DOHH2 (cell line): ENCODE results near the gene SRBD1.
A peak's percentile ranks its signal among the peaks of the same experiment; 100 is the strongest.

Experiments
- H3F3A ChIP-seq: fragments of 200-600 bp; sonication (generic), shearing (Covaris generic); 2 replicates; pipeline ENCODE4 v1.6.0; 2016; ENCODE audit warnings: antibody characterized with exemption, mild to moderate bottlenecking; ENCODE audit not compliant: control insufficient read depth, insufficient read depth
- H3K27ac ChIP-seq: fragments of 200-600 bp; sonication (generic); 2 replicates; pipeline ENCODE4 v1.5.1; 2014; ENCODE audit warnings: low read depth, mild to moderate bottlenecking, low read length, moderate library complexity
- H3K27me3 ChIP-seq: fragments of 200-600 bp; sonication (generic); 2 replicates; pipeline ENCODE4 v1.6.1; 2014; ENCODE audit warnings: mild to moderate bottlenecking, low read length, mixed read lengths; ENCODE audit not compliant: control insufficient read depth
- H3K36me3 ChIP-seq: fragments of 200-600 bp; sonication (generic); 2 replicates; pipeline ENCODE4 v1.6.1; 2014; ENCODE audit warnings: mild to moderate bottlenecking, low read length, moderate library complexity, mixed read lengths; ENCODE audit not compliant: control insufficient read depth
- H3K4me1 ChIP-seq: fragments of 200-600 bp; sonication (generic); 2 replicates; pipeline ENCODE4 v1.6.1; 2014; ENCODE audit warnings: mild to moderate bottlenecking, low read length, mixed read lengths; ENCODE audit not compliant: control insufficient read depth
- H3K4me2 ChIP-seq: fragments of 200-600 bp; sonication (generic); 2 replicates; pipeline ENCODE4 v1.6.0; 2014; ENCODE audit warnings: mild to moderate bottlenecking, low read length, moderate library complexity
- H3K4me3 ChIP-seq: fragments of 200-600 bp; sonication (generic); 2 replicates; pipeline ENCODE4 v1.5.1; 2014; ENCODE audit warnings: mild to moderate bottlenecking, low read length, mixed read lengths
- H3K79me2 ChIP-seq: fragments of 200-600 bp; sonication (generic); 2 replicates; pipeline ENCODE4 v1.6.1; 2014; ENCODE audit warnings: mild to moderate bottlenecking, low read length, mixed read lengths; ENCODE audit not compliant: control insufficient read depth
- H3K9me2 ChIP-seq: fragments of 200-600 bp; sonication (generic); replicated peaks from 2 replicates; pipeline ENCODE4 v1.6.1; 2014; ENCODE audit warnings: mild to moderate bottlenecking, low read length, mixed read lengths; ENCODE audit not compliant: control insufficient read depth
- H3K9me3 ChIP-seq: fragments of 200-600 bp; sonication (generic); 2 replicates; pipeline ENCODE4 v1.6.1; 2014; ENCODE audit warnings: antibody characterized with exemption, low read length, mixed read lengths; ENCODE audit not compliant: control insufficient read depth, insufficient read depth
- H4K20me1 ChIP-seq: fragments of 200-600 bp; sonication (generic); 2 replicates; pipeline ENCODE4 v1.6.0; 2014; ENCODE audit warnings: low read depth, mild to moderate bottlenecking, antibody characterized with exemption, low read length, moderate library complexity; ENCODE audit not compliant: control insufficient read depth, insufficient read depth
- CTCF ChIP-seq: fragments of 200-600 bp; sonication (generic); IDR thresholded peaks from one replicate; pipeline ENCODE4 v1.5.1; 2014; ENCODE audit warnings: antibody characterized with exemption, mild to moderate bottlenecking, low read depth, low read length; ENCODE audit not compliant: poor library complexity, severe bottlenecking
- EZH2phosphoT487 ChIP-seq: fragments of 200-600 bp; sonication (generic); IDR thresholded peaks from 2 replicates; pipeline ENCODE4 v1.6.1; 2017; ENCODE audit warnings: borderline replicate concordance, mild to moderate bottlenecking, antibody characterized with exemption, low read length, moderate library complexity, mixed read lengths

SRBD1 gene

GRCh38 chr2:45649858-45650811 lies 39.1 kb upstream of the SRBD1 start:
- no peaks in the 10 kb centered on the region for H3K9me3 ChIP-seq
- peak overlapping the region; percentile 32; the same call in 1 of the 2 replicates for H3K27ac ChIP-seq
- H3K36me3 ChIP-seq, result no peaks in the 10 kb centered on the region
- peaks cover 8% of the 10 kb centered on the region; the same call in 1 of the 2 replicates for H3F3A ChIP-seq
- TF ChIP-seq EZH2phosphoT487, result no peak
- no peak for TF ChIP-seq CTCF
- H3K4me3 ChIP-seq, result peak overlapping the region; percentile 96
- no peaks in the 10 kb centered on the region for H3K9me2 ChIP-seq
- H3K79me2 ChIP-seq, result peaks cover 14% of the 10 kb centered on the region; the same call in 1 of the 2 replicates
- H3K27me3 ChIP-seq, result peaks cover 40% of the 10 kb centered on the region
- H3K4me2 ChIP-seq, result peak overlapping the region; percentile 99
- H3K4me1 ChIP-seq, result peaks cover 23% of the 10 kb centered on the region
- 0 out of 2 replicates have a peak, but pooled peaks cover 4% of the 10 kb centered on the region for H4K20me1 ChIP-seq

- peak overlapping the region; percentile 99 for H3K4me2 ChIP-seq
- no peak overlapping the region for H3K27ac ChIP-seq
- TF ChIP-seq CTCF (no peak), EZH2phosphoT487 (no peak)
- no peaks in the 10 kb centered on the region for H3K9me3 ChIP-seq
- peaks cover 40% of the 10 kb centered on the region for H3K27me3 ChIP-seq
- no peaks in the 10 kb centered on the region for H3K36me3 ChIP-seq
- H3K4me1 ChIP-seq, result peaks cover 23% of the 10 kb centered on the region
- peak overlapping the region; percentile 96 for H3K4me3 ChIP-seq
- H3K79me2 ChIP-seq, result peaks cover 14% of the 10 kb centered on the region; the same call in 1 of the 2 replicates
- H3K9me2 ChIP-seq, result no peaks in the 10 kb centered on the region
- 0 out of 2 replicates have a peak, but pooled peaks cover 4% of the 10 kb centered on the region for H4K20me1 ChIP-seq
- peaks cover 8% of the 10 kb centered on the region; the same call in 1 of the 2 replicates for H3F3A ChIP-seq
Observed at GRCh38 chr2:45649462-45649857, 38.4 kb upstream of the SRBD1 start.

DNA sequence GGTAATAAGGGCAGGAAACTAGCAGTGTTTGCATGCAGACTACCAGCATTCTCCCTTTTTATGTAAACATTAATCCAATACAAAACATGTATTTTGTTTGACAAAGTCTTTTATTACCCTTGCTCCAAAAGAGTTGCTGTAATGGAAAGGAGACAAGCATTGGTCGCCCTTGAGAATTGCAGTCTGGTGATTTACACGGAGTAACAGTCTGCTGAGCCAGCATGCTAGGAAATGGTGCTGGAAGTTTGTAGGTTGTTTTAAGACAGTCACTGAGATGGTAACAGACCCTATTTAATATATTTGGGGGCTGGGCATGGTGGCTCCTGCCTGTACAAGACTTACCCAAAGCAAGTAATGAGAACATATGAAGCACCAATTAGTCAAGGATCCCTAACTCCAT lies 37.6 kb upstream of the SRBD1 start:
- Histone ChIP-seq H3K27ac (no peak overlapping the region), H3K4me1 (peaks cover 26% of the 10 kb centered on the region), H3K4me3 (no peak overlapping the region), H3K9me3 (no peaks in the 10 kb centered on the region), H3K9me2 (no peaks in the 10 kb centered on the region), H4K20me1 (0 out of 2 replicates have a peak, but pooled peaks cover 4% of the 10 kb centered on the region), H3F3A (peaks cover 8% of the 10 kb centered on the region; the same call in 1 of the 2 replicates), H3K27me3 (peaks cover 39% of the 10 kb centered on the region), H3K79me2 (peaks cover 8% of the 10 kb centered on the region; the same call in 1 of the 2 replicates), H3K4me2 (no peak overlapping the region), H3K36me3 (no peaks in the 10 kb centered on the region)
- TF ChIP-seq CTCF (no peak), EZH2phosphoT487 (no peak)
